ENCODE results near the gene MUC15.
"Not testable (repeated sequence)": the region's sequence is repeated elsewhere in the genome, so short reads cannot be mapped to it uniquely, and the experiment has no call there.

Gene MUC15
- 0 reads per million in 2 donors for total RNA-seq

GRCh38 chr11:26571861-26572654 is at the start of gene MUC15:
Gene MUC15 (minus strand): TSS chr11:26572263. CDS start chr11:26567094, 5,169 bp downstream.
- DNase-seq, result no peak

DNA sequence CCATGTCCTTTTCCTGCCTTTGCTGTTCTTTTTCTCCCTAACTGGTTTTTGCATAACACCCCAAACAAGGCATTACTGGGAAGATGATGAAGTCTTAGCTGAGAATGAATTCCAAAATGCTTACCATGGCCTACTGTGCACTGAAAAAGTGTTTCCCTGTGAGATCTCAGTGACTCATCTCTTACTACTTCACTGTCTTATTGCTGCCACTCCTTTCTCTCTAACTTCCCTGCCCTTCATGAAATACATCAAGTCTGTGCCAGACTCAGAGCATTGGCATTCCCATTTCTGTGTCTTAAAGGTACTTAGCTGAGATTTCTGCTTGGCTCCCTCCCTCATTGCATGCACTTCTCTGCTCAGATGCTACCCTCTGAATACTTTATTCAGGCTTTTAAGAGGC is 49.1 kb upstream of the MUC15 start:
- DNase-seq, result no peak

GRCh38 chr11:26620282-26621045 is 48.4 kb upstream of the MUC15 start:
- DNase-seq, result no peak

DNA sequence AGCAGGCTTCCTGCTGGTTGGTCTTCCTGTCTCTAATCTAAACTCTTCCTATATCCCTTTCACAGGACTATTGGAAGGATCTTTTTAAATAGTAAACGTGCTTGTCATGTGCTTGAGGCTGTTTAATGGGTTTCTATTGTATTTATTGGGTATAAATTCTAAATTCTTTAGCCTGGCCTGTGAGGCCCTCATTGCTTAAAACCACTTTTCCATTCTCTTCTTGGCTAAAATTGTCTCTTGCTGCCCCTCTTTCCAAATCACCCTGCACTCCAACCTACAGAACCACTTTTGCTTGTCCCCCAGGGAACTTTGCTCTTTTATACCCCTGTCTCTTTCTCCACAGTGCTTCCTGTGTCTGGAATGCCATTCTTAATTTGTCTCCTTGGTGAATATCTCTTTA is 46.4 kb upstream of the MUC15 start:
- DNase-seq, result no peak

GRCh38 chr11:26613759-26614158 is 41.7 kb upstream of the MUC15 start:
- DNase-seq, result no peak

DNA sequence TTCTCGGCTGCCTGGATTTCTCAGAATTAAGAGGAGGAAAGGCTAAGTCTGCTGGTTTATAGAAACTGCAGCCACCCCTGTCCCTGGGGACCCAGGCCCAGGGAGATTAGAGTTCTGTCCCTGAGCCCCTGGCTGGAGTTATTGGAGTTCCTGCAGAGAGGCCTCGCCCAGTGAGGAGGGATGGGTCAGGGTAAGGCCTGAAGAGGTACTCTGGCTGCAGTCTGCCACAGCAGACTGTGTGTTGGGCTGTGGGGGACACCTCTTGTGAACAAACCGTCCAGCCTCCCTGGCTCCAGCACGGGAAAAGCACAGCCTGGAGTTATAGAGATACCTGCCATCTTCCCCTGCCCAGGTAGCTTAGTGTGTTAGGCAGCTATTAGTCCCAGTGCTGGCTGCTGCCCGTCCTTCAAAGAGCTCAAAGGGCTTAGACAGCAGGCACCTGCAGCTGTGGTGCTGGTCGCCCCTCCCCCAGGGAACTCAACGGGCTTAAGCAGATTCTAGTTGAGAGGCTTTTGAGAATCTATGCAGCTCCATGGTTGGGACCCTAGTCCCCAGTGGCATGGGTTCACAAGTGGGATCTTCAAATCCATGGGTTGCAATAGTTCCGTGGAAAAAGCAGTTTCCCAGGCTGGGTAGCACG is 36.6 kb upstream of the MUC15 start:
- no peak for DNase-seq

GRCh38 chr11:26607725-26608506 is 35.9 kb upstream of the MUC15 start:
- no peak for DNase-seq

- no peak for DNase-seq
Observed at GRCh38 chr11:26599876-26600434, 27.9 kb upstream of the MUC15 start.

DNA sequence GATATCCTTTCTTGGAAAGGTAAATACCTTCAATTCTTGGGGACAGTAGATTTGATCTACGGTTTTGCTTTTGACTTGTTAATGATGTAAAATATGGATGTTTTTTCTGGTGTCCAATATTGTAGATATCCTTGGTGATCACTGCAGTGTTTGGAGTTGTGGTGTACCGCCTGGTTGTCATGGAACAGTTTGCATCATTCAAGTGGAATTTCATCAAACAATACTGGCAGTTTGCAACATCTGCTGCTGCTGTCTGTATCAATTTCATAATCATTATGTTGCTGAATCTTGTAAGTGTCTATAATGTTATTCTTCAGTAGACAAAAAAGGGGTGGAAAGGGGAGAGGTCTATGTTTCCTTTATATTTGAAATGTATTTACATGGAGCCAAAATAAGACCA is 27.4 kb upstream of the MUC15 start:
- DNase-seq, result no peak

- DNase-seq, result no peak
Observed at GRCh38 chr11:26597899-26598298, 25.8 kb upstream of the MUC15 start.

DNA sequence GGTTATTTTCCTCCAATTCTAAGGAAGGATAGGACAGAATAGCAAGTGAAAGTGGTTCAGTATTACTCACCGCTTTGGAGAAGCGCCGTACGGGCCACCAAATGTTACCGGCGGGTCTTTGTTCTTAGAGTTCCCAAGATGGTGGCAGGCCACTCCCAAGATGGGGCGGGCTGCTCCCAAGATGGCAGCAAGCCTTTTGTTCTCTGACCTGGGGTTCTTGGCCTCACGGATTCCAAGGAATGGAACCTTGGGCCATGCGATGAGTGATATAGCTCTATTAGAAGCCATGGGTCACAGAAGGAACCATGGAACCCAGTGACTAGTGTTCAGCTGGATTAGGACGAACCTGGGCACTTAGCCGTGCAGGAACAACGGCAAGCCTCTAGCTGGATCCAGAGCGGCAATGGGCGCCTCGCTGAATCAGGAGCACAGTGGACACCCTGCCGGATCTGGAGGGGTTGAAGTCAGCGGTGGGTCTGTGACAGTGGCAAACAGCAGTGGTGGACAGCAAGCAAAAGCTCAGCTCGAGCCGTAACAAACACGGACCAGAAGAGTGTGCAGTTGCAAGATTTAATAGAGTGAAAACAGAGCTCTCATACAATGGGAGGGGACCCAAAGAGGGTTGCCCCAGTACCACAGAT is 25.1 kb upstream of the MUC15 start:
- not testable (repeated sequence) for DNase-seq

GRCh38 chr11:26595207-26595865 is 23.3 kb upstream of the MUC15 start:
- not testable (repeated sequence) for DNase-seq

DNA sequence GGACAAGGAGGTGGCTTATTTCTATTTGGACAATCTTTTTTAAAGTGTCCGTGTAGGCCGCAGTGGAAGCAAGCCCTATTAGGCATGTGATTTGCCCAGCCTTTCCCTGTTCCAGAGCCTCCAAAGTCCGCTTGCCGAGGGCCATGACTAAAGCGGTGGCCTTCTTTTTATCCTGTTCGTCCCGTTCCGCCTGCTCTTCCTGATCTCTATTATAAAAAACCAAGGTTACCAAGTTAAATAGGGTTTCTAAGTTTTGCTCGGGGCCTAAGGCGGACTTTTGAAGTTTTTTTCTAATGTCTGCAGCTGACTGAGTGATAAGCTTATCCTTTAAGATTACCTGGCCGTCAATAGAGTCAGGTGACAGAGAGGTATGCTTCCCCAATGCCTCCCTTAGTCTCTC is 21.6 kb upstream of the MUC15 start:
- no peak for DNase-seq

DNA sequence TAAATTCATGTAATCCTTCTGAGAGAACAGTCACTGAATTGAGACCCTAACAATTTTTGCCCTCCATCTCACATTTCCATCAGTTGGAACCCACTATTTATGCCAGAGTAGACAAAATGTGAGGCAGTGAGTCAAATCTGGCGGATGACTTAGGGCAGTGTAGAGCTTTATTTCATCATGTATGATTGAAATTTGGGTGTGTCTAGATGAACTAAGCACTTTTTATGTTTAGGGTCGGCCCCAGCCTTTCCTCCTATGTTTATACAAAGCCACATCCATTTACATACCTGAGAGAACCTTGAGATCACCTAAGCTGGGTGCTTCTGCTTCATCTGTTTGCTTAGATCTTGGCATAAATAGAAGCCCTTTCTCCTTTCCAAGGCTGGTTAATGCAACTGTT is 15.0 kb upstream of the MUC15 start:
- DNase-seq, result no peak

GRCh38 chr11:26584818-26585217 is 12.8 kb upstream of the MUC15 start:
- no peak for DNase-seq

- DNase-seq, result no peak
Observed at GRCh38 chr11:26583550-26583949, 11.5 kb upstream of the MUC15 start.

DNA sequence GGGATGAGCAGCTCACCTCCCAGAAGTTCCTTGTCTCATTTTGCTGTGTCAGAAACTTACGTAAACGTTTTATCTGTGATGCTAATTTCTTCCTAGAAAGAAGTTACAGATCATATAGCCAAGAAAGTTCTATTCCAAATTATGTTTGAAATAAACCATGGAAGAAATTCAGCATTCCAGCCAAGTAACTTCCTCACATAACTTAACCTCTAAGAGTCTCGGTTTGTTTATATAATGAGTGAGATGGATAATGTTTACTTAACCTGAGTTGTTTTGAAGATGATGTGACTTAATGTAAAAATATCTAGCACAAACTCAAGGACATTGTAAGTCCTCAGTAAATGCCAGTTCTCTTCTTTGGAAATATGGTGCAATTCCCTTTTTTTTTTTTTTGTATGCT is 8.9 kb upstream of the MUC15 start:
- no peak for DNase-seq

- no peak for DNase-seq
Observed at GRCh38 chr11:26579683-26580082, 7.6 kb upstream of the MUC15 start.

- DNase-seq, result no peak
Observed at GRCh38 chr11:26578998-26579661, 7.1 kb upstream of the MUC15 start.

GRCh38 chr11:26575946-26576345 is 3.9 kb upstream of the MUC15 start:
- DNase-seq, result no peak

DNA sequence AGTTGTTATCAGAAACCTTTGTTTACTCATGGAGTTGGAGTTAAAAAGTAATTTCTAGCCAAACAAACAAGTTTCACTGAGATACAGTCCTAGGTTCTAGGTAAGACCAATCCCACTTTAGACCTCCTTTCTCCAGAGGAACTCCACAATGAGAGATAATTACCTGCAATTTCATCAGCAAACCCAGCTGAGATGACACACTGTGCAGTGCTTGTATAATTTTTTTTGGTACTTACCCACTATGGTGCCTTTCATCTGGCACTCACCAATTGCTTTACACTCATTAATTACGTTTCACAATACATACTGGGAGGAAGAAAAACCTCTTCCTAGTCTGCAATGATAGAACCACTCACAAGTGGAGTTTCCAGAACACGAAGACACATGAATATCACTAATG is 1.8 kb upstream of the MUC15 start:
- DNase-seq, result no peak
